ENCODE data around the gene CEBPA. TPM values are rescaled to one million over a fixed set of nuclear protein-coding genes. Genes with fewer than 3 reads are reported as not detected.

The CEBPA gene
- total and polyA plus RNA-seq, 2 experiments from 2014 or later: 0.50 to 2.6 TPM

- Histone ChIP-seq H2AFZ (no peak overlapping the region), H3K4me3 (no peak overlapping the region)
- no peak for ATAC-seq
These were observed 49.8 kb downstream of the CEBPA start for GRCh38 chr19:33252418-33252962.

GRCh38 chr19:33251526-33252090, 50.7 kb downstream of the CEBPA start:
- Histone ChIP-seq H3K4me2 (no peak overlapping the region), H3K4me3 (no peak overlapping the region), H3F3A (replicated peaks; ENCODE audit: low read depth) (no peaks in the 10 kb centered on the region), H3K9me2 (ENCODE audit: insufficient read depth) (no peaks in the 10 kb centered on the region), H3K79me2 (replicated peaks; ENCODE audit: insufficient read depth) (no peaks in the 10 kb centered on the region), H2AFZ (no peak overlapping the region), H3K4me1 (ENCODE audit: insufficient read depth) (no peaks in the 10 kb centered on the region), H3K36me3 (ENCODE audit: insufficient read depth) (no peaks in the 10 kb centered on the region), H3K27me3 (ENCODE audit: insufficient read depth) (no peaks in the 10 kb centered on the region), H4K20me1 (replicated peaks; ENCODE audit: insufficient read depth) (no peaks in the 10 kb centered on the region), H3K27ac (ENCODE audit: low read depth) (no peak overlapping the region)
- Mint-ChIP-seq H3K27ac (no peak overlapping the region), H3K4me3 (no peak overlapping the region), H3K27me3 (ENCODE audit: insufficient read depth, low read depth, poor library complexity) (peaks cover 7% of the 10 kb centered on the region), H3K36me3 (ENCODE audit: low read depth) (no peaks in the 10 kb centered on the region), H3K4me1 (peaks cover 2% of the 10 kb centered on the region; the same call in 1 of the 3 replicates), H3K9me3 (no peaks in the 10 kb centered on the region)
- no peak for ATAC-seq
- no peak for DNase-seq (ENCODE audit: low spot score)
- TF ChIP-seq NANOG (IDR thresholded peaks at IDR 0.05; ENCODE audit: borderline replicate concordance) (no peak), ZNF114 (CRISPR knock-in tag; IDR thresholded peaks at IDR 0.05) (no peak), ETS1 (IDR thresholded peaks at IDR 0.05) (no peak), ZNF331 (CRISPR knock-in tag; IDR thresholded peaks at IDR 0.05; ENCODE audit: low read depth) (no peak), REST (IDR thresholded peaks at IDR 0.05; ENCODE audit: unreplicated experiment) (no peak), CREB1 (CRISPR knock-in tag; IDR thresholded peaks at IDR 0.05; ENCODE audit: low read depth) (no peak), EZH2 (IDR thresholded peaks at IDR 0.05; ENCODE audit: low read depth, unreplicated experiment) (no peak), CTCF (conservative IDR thresholded peaks at IDR 0.05; ENCODE audit: low read depth in 2 of 2) (no peak), JUNB (IDR thresholded peaks at IDR 0.05; ENCODE audit: unreplicated experiment) (no peak), STAT1 (IDR thresholded peaks at IDR 0.05; ENCODE audit: unreplicated experiment) (no peak), EZH2phosphoT487 (IDR thresholded peaks at IDR 0.05; ENCODE audit: unreplicated experiment) (no peak), POLR2AphosphoS5 (IDR thresholded peaks at IDR 0.05; ENCODE audit: low read depth) (no peak)

More at GRCh38 chr19:33252418-33252962, 49.8 kb downstream of the CEBPA start:
- H3K4me2 ChIP-seq: no peak overlapping the region
- H4K20me1 ChIP-seq (replicated peaks; ENCODE audit: insufficient read depth): no peaks in the 10 kb centered on the region
- H3K27me3 ChIP-seq (ENCODE audit: insufficient read depth): no peaks in the 10 kb centered on the region
- no peaks in the 10 kb centered on the region for H3K4me1 ChIP-seq (ENCODE audit: insufficient read depth)
- H3K36me3 ChIP-seq (ENCODE audit: insufficient read depth): no peaks in the 10 kb centered on the region; the same call in 1 of the 2 replicates
- Mint-ChIP-seq H3K36me3 (ENCODE audit: low read depth) (no peaks in the 10 kb centered on the region), H3K4me3 (no peak overlapping the region), H3K9me3 (no peaks in the 10 kb centered on the region; the same call in 2 of the 3 replicates), H3K27ac (no peak overlapping the region), H3K4me1 (peaks cover 2% of the 10 kb centered on the region; the same call in 1 of the 3 replicates), H3K27me3 (ENCODE audit: insufficient read depth, low read depth, poor library complexity) (peaks cover 7% of the 10 kb centered on the region)
- DNase-seq (ENCODE audit: low spot score): no peak
- no peak overlapping the region for H3K27ac ChIP-seq (ENCODE audit: low read depth)
- H3F3A ChIP-seq (replicated peaks; ENCODE audit: low read depth): no peaks in the 10 kb centered on the region
- no peak for TF ChIP-seq POLR2AphosphoS5 (IDR thresholded peaks at IDR 0.05; ENCODE audit: low read depth)
- H3K9me2 ChIP-seq (ENCODE audit: insufficient read depth): no peaks in the 10 kb centered on the region
- H3K79me2 ChIP-seq (replicated peaks; ENCODE audit: insufficient read depth): no peaks in the 10 kb centered on the region

Measured in GM23338 (cell line).